IMR-90 (cell line): ENCODE results near the gene HADHA. TPM values are rescaled to one million over a fixed set of nuclear protein-coding genes. Genes with fewer than 3 reads are reported as not detected.

Experiments used
- ATAC-seq: fragments of 200-7000 bp; cut with Tn5 transposase; 2 replicates; pipeline ENCODE4 v1.9.1; 2020; ENCODE audit warnings: low read depth, mild to moderate bottlenecking, moderate library complexity
- BruUV-seq: library from RNA; stranded (reverse); fragments of 400-500 nt; replicated peaks from 2 replicates; lab custom pipeline; 2021; lab: Mats Ljungman, UMichigan
- CTCF ChIA-PET: fragments of 300-600 bp; formaldehyde crosslinking; extraction: SDS; loops from one replicate; lab custom pipeline; 2021; ENCODE audit warnings: antibody characterized with exemption; lab: Yijun Ruan, JAX
- POLR2A ChIA-PET: fragments of 300-600 bp; sonication (Branson Sonifier 250); formaldehyde crosslinking; loops from one replicate; lab custom pipeline; 2022; ENCODE audit warnings: antibody characterized with exemption; ENCODE audit not compliant: unreplicated experiment; lab: Charles Lee
- DNase-seq: peaks from one replicate; pipeline ENCODE4 v3.0.0; 2013
- H2AFZ ChIP-seq: replicated peaks from 2 replicates; pipeline ENCODE3; 2013; ENCODE audit warnings: low read length, mild to moderate bottlenecking; ENCODE audit not compliant: poor library complexity
- H2AK5ac ChIP-seq: 2 replicates; pipeline ENCODE4 v1.6.1; 2013; ENCODE audit warnings: low read depth, low read length, inconsistent platforms
- H2AK9ac ChIP-seq: replicated peaks from 2 replicates; pipeline ENCODE3; 2013; ENCODE audit warnings: mild to moderate bottlenecking, low read depth, low read length, moderate library complexity; ENCODE audit not compliant: poor library complexity
- H2BK120ac ChIP-seq: 2 replicates; pipeline ENCODE4 v1.6.1; 2013; ENCODE audit warnings: low read depth, low read length, inconsistent platforms
- H2BK15ac ChIP-seq: 3 replicates; pipeline ENCODE4 v1.6.1; 2013; ENCODE audit warnings: low read depth, low read length, inconsistent platforms
- H2BK20ac ChIP-seq: 2 replicates; pipeline ENCODE4 v1.6.1; 2013; ENCODE audit warnings: low read depth, mild to moderate bottlenecking, inconsistent platforms, low read length, moderate library complexity
- H2BK5ac ChIP-seq: 2 replicates; pipeline ENCODE4 v1.6.1; 2013; ENCODE audit warnings: mild to moderate bottlenecking, low read depth, low read length, inconsistent platforms; ENCODE audit not compliant: poor library complexity, severe bottlenecking
- H3K14ac ChIP-seq: replicated peaks from 2 replicates; pipeline ENCODE4 v1.6.1; 2013; ENCODE audit warnings: low read depth, low read length, inconsistent platforms
- H3K18ac ChIP-seq: 2 replicates; pipeline ENCODE4 v1.6.1; 2013; ENCODE audit warnings: low read depth, low read length, control low read depth
- H3K23ac ChIP-seq: 2 replicates; pipeline ENCODE4 v1.6.1; 2013; ENCODE audit warnings: low read depth, low read length, inconsistent platforms
- H3K27ac ChIP-seq: 2 replicates; pipeline ENCODE4 v1.5.1; 2013; ENCODE audit warnings: mild to moderate bottlenecking, control low read depth, low read length; ENCODE audit not compliant: insufficient read depth
- H3K27me3 ChIP-seq: 2 replicates; pipeline ENCODE4 v1.6.1; 2013; ENCODE audit warnings: low read length; ENCODE audit not compliant: control insufficient read depth, insufficient read depth
- H3K36me3 ChIP-seq: 2 replicates; pipeline ENCODE4 v1.6.1; 2013; ENCODE audit warnings: low read length, mixed read lengths; ENCODE audit not compliant: control insufficient read depth, insufficient read depth
- H3K4ac ChIP-seq: 2 replicates; pipeline ENCODE4 v1.6.1; 2013; ENCODE audit warnings: low read depth, low read length, inconsistent platforms
- H3K4me1 ChIP-seq: 2 replicates; pipeline ENCODE4 v1.6.1; 2013; ENCODE audit warnings: low read length, mixed read lengths; ENCODE audit not compliant: control insufficient read depth, insufficient read depth
- H3K4me2 ChIP-seq: 2 replicates; pipeline ENCODE4 v1.6.1; 2013; ENCODE audit warnings: low read depth, mild to moderate bottlenecking, control low read depth, low read length, moderate library complexity
- H3K4me3 ChIP-seq: 2 replicates; pipeline ENCODE4 v1.5.1; 2013; ENCODE audit warnings: low read depth, mild to moderate bottlenecking, control low read depth, low read length, moderate library complexity; ENCODE audit not compliant: insufficient read depth
- H3K56ac ChIP-seq: 2 replicates; pipeline ENCODE4 v1.6.1; 2013; ENCODE audit warnings: low read length, inconsistent platforms; ENCODE audit not compliant: insufficient read depth; ENCODE audit errors: extremely low read depth
- H3K79me1 ChIP-seq, 2 experiments: 2 replicates each; pipeline ENCODE4 v1.6.1; 2013; ENCODE audit warnings: low read length in 2 of 2, inconsistent platforms in 1 of 2, low read depth in 1 of 2
- H3K9ac ChIP-seq: 2 replicates; pipeline ENCODE4 v1.6.1; 2013; ENCODE audit warnings: low read depth, low read length, control low read depth
- H3K9me1 ChIP-seq: 2 replicates; pipeline ENCODE4 v1.6.1; 2013; ENCODE audit warnings: low read length, inconsistent platforms; ENCODE audit not compliant: insufficient read depth
- H3K9me3 ChIP-seq: 2 replicates; pipeline ENCODE4 v1.6.1; 2013; ENCODE audit warnings: low read length; ENCODE audit not compliant: control insufficient read depth, insufficient read depth
- H4K20me1 ChIP-seq: 2 replicates; pipeline ENCODE4 v1.6.1; 2013; ENCODE audit warnings: low read length, inconsistent platforms; ENCODE audit not compliant: insufficient read depth
- H4K5ac ChIP-seq: 2 replicates; pipeline ENCODE4 v1.6.1; 2013; ENCODE audit warnings: mild to moderate bottlenecking, low read depth, low read length, control low read depth
- H4K8ac ChIP-seq, 2 experiments: 2 replicates each; pipeline ENCODE4 v1.6.1; 2013; ENCODE audit warnings: low read depth in 2 of 2, low read length in 2 of 2, control low read depth in 1 of 2, inconsistent platforms in 1 of 2
- H4K91ac ChIP-seq: 2 replicates; pipeline ENCODE4 v1.6.1; 2013; ENCODE audit warnings: low read depth, low read length, inconsistent platforms; ENCODE audit not compliant: insufficient read depth
- CEBPB ChIP-seq: IDR thresholded peaks from 2 replicates; pipeline ENCODE4 v1.6.1; 2012; ENCODE audit warnings: low read depth, low read length, improper control_type of control experiment
- MAFK ChIP-seq: IDR thresholded peaks from 2 replicates; pipeline ENCODE4 v1.6.1; 2012; ENCODE audit warnings: low read depth, low read length, improper control_type of control experiment
- MAZ ChIP-seq: IDR thresholded peaks from 2 replicates; pipeline ENCODE4 v1.6.1; 2012; ENCODE audit warnings: low read depth, mild to moderate bottlenecking, low read length, improper control_type of control experiment, moderate library complexity, borderline replicate concordance
- NFE2L2 ChIP-seq: fragments of 150-350 bp; IDR thresholded peaks from 2 replicates; pipeline ENCODE4 v1.6.1; 2016; ENCODE audit warnings: low read depth, mild to moderate bottlenecking, low read length
- WGBS, 2 experiments: methylation state at CpG; one replicate each; pipeline versions ENCODE4 v1.1.5 to v1.1.7; 2013; ENCODE audit warnings: missing lambda C conversion rate in 2 of 2; ENCODE audit not compliant: insufficient read length in 1 of 2; ENCODE audit errors: extremely low coverage in 2 of 2; 5-methylcytosine and 5-hydroxymethylcytosine counted together
- dilution Hi-C: fragments of 300-500 bp; cut with HindIII; formaldehyde crosslinking; loops from one replicate; pipeline ENCODE4 v1.14.3; 2018; ENCODE audit warnings: low sequenced_read_pairs; ENCODE audit not compliant: unreplicated experiment
- in situ Hi-C: fragments of 300-500 bp; cut with MboI; formaldehyde crosslinking; loops from 3 replicates; pipeline ENCODE4 v1.14.3; 2019; ENCODE audit warnings: low sequenced_read_pairs, inconsistent platforms, mixed read lengths
- intact Hi-C: fragments of 100-400 bp; cut with micrococcal nuclease; formaldehyde crosslinking; loops from 2 replicates; pipeline ENCODE4 v1.10.0; 2022
- polyA plus RNA-seq, 3 experiments: library from polyadenylated mRNA; depleted of rRNA; stranded (reverse); fragments of >200 nt; gene quantifications; 2 replicates each; pipeline ENCODE4 v1.2.3, GENCODE V29; 2012; ENCODE audit warnings: low replicate concordance in 1 of 3
- total RNA-seq: library from RNA; depleted of rRNA; stranded (reverse); fragments of >200 nt; gene quantifications from 2 replicates; pipeline ENCODE4 v1.2.3, GENCODE V29; 2012

The HADHA gene
- total and polyA plus RNA-seq, 2 of the 4 experiments (the other 2 are of a cell fraction), result 52.7 to 111 TPM

DNA sequence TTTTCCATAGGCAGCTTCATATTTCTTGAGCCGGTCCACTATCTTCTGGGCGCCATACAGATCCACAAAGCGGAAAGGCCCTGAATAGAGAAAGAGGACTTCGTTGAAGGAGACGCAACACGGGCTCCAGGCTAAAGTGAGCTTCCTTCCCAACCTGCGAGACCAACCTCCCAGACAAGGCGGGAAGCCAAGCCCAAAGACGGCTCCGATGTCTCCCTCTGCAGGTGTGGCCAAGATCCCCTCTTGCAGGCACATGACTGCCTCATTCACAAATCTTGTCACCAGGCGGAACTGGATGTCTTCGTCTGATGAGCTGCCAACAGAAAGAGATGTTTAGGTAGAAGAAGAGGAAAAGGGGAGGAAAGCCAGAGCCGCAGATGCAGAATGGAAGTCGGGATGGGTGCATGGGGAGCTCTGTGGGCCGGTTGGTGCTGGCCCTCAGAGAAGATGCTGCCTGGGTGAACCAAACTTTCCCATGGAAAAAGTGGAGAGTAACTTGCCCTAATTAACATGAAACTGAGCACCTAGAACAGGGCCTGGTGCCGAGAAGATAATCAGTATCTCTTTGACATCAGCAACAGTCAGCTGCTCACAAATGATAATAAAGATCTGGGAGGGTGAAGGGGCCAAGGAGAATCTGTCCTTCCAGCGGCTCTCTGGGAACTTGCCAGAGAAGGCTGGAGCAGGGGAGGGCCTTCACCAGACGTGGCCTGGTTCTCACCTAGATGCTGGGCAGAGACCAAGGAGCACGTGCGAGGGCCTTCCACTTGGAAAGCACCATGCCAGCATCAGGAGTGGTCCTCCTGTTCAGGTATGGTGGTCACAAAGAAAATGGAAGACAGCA is 52.9 kb downstream of the HADHA start:
- 80% methylated on average over 1 of the region's 20 CpGs; no CpG with 5 or more reads in 1 of the 2 experiments for WGBS, 2 experiments
- no peak overlapping the region for H3K4me2 ChIP-seq
- H3K56ac ChIP-seq, result no peak overlapping the region
- BruUV-seq, result no TSS peak
- H2AFZ ChIP-seq, result no peak overlapping the region
- H3K4me3 ChIP-seq, result no peak overlapping the region
- no peak overlapping the region for H3K18ac ChIP-seq
- no peak for DNase-seq
- H3K14ac ChIP-seq, result no peak overlapping the region
- in situ Hi-C loops (no loop called here), dilution Hi-C loops (no loop called here), intact Hi-C loops (no loop called here)
- H3K27ac ChIP-seq, result no peak overlapping the region
- H3K4ac ChIP-seq, result no peak overlapping the region
- no peak overlapping the region for H2AK5ac ChIP-seq
- TF ChIP-seq MAFK, result no peak
- no peak for TF ChIP-seq MAZ
- TF ChIP-seq NFE2L2, result no peak
- no peak for TF ChIP-seq CEBPB
- no peak overlapping the region for H4K8ac ChIP-seq
- no peak overlapping the region for H2AK9ac ChIP-seq
- 0 out of 2 replicates have a peak, but pooled peaks cover 3% of the 10 kb centered on the region for H4K20me1 ChIP-seq
- no peak for ATAC-seq
- H2BK20ac ChIP-seq, result no peak overlapping the region
- ChIA-PET POLR2A (no interaction called here), CTCF (no interaction called here)
- peaks cover 10% of the 10 kb centered on the region; the same call in 1 of the 2 replicates for H3K9me1 ChIP-seq
- no peak overlapping the region for H3K23ac ChIP-seq
- no peak overlapping the region for H2BK15ac ChIP-seq
- no peak overlapping the region for H4K5ac ChIP-seq
- H3K4me1 ChIP-seq, result no peaks in the 10 kb centered on the region
- H4K91ac ChIP-seq, result no peak overlapping the region
- H3K79me1 ChIP-seq, result no peaks in the 10 kb centered on the region
- peaks cover 38% of the 10 kb centered on the region for H3K36me3 ChIP-seq
- H2BK120ac ChIP-seq, result no peak overlapping the region
- H3K9ac ChIP-seq, result no peak overlapping the region
- no peaks in the 10 kb centered on the region for H3K27me3 ChIP-seq
- no peak overlapping the region for H2BK5ac ChIP-seq
- no peaks in the 10 kb centered on the region for H3K9me3 ChIP-seq
